RKO (cell line): ENCODE measurements around the gene DDIT4.

Experiments used
- DNase-seq: peaks from one replicate; pipeline ENCODE4 v3.0.0-alpha.2; 2016; ENCODE audit warnings: low spot score

The DDIT4 gene

DNA sequence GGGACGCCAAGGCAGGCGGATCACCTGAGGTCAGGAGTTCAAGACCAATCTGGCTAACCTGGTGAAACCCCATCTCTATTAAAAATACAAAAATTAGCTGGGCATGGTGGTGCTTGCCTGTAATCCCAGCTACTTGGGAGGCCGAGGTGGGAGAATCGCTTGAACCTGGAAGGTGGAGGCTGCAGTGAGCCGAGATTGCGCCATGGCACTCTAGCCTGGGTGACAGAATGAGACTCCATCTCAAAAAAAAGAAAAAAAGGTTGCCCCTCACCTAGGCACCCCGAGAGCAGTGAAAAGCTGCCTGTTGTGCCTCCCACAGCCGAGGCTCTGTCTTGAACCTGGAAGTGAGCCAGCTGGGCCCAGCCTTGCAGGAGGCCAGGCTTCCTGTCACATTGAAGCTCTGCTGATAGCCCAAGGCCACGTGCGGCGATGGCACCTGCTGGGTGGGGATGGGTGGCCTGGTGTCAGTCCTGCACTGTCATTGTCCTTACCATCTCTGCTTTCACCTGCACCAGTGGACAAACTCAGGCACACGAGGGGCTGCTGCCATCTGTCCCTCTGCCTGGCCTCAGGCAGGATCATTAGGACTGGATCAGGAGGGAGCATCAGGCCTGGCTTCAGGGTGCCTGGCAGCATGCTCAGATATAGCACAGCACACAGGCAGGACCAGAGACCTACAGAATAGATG is 43.2 kb downstream of the DDIT4 start:
- DNase-seq: no peak

DNA sequence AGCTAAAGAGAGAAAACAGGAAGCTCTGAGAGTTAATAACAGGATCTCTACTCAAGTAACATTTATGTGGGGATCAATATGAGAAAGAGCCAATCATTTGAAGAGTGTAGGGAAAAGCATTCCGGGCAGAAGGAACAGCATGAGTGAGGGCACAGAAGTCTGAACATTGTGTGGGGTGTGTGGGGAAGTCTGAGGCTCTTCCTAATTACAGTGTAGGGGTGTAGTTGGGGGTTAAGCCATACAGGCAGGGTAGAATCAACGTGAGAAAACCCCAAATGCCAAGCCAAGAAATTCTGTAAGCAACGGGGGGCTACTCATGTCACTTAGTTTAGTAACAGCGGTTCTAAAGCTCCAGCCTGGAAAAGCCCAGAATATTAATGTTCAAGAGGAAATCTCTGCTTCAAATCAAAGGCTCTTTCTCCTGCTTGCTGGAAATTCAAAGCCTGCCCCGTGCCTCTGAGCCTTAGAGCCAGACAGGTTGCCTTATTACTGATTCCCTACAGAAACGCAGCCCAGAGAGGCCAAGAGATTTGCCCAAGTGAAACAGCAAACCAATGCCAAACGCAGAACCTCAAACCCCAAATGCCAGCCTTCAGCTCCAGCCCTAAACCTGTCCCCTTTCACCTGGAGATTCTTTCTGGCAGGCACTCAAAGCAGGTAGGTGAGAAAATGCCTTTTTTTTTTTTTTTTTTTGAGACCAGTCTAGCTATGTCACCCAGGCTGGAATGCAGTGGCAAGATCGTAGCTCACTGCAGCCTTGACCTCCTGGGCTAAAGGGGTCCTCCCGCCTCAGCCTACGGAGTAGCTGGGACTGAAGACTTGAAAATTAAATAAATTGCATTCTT is 44.9 kb downstream of the DDIT4 start:
- DNase-seq: no peak

GRCh38 chr10:72319416-72320254 is 45.9 kb downstream of the DDIT4 start:
- peak; percentile 89 for DNase-seq

DNA sequence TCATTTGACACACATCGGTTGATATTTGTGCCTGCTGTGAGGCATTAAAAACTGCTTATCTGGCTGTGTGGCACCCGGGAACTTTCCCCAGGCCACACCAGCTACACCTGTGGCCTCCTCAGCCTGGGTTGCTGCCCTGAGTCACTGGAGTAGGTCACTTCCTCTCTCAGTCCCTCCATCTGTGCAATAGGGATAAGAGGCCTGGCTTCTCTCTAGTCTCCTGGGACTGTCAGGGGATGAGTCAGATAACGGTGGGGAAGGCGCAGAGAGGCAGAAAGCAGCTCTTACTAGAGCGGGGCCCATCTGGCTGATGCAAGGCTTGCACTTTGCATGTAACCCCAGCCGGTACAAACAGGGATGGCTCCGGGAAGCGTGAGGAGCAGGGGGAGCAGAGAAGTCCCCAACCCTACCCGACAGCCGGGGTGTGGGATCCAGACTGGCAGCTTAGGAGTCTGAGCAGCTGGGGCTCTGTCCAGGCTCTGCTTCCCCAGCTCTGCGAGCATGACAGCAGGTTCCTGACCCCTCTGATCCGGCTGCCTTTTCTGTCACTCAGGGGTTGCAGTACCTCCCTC is 47.0 kb downstream of the DDIT4 start:
- peak; percentile 99 for DNase-seq

- DNase-seq: no peak
These were observed 47.7 kb downstream of the DDIT4 start for GRCh38 chr10:72321248-72322029.

- DNase-seq: no peak
These were observed 48.2 kb downstream of the DDIT4 start for GRCh38 chr10:72322030-72322279.

GRCh38 chr10:72322280-72323058 is 48.7 kb downstream of the DDIT4 start:
- no peak for DNase-seq

DNA sequence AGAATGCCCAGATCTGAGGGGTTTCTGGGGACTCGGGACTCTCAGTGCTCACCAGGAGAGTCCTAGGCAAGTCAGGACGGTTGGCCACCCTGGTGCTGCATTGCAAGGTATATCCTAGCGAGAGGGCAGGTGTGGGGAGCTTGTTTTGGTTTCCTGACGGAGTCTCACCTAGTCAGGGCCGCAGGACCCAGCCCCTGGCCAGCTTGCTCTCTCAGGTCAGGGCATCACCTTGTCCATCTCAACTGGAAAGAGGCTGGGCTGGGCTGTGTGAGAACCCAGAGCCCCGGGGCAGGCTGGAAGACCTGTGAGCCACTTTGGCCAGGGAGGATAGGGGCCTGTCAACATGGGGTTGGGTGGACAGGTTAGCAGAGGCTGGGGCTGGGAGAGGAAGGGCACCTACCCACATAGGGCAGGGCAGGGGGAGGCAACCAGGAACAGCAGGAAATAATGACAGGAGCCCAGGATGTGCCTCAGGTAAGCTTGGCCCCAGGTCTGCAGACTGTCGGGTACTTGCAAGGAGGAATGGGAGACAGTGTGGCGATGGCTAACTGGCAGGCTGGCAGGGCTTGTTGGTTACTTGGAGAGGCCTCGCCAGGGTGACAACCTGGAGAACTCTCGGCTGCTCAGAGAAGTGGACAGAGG is 49.5 kb downstream of the DDIT4 start:
- no peak for DNase-seq

DNA sequence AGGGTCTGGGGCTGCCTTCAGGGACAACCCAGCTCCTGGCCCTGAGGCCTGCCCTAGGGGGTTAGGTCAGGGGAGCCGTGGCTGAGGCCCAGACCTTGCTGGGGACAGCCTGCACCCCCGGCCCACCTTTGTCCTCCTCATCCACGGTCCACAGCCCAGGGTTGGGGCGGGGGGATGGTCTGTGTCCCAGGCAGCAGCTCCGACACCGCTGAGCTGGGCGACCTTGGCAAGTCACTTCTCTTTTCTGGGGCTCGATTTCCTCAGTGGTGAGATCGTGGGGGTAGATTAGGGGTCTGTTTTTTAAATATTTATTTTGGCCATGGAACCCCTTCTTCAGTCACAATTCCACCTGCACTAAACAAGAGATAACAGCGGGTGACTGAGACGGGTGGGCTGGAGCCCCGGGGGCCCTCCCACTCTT is 50.1 kb downstream of the DDIT4 start:
- DNase-seq: no peak
